KG1 (cell line): Measurements from ENCODE around the gene BCAS4.
"Not testable (repeated sequence)": the region's sequence is repeated elsewhere in the genome, so short reads cannot be mapped to it uniquely, and the experiment has no call there.

Experiments used
- DNase-seq: peaks from one replicate; lab custom pipeline; 2025; lab: John Stamatoyannopoulos, UW

The BCAS4 gene

DNA sequence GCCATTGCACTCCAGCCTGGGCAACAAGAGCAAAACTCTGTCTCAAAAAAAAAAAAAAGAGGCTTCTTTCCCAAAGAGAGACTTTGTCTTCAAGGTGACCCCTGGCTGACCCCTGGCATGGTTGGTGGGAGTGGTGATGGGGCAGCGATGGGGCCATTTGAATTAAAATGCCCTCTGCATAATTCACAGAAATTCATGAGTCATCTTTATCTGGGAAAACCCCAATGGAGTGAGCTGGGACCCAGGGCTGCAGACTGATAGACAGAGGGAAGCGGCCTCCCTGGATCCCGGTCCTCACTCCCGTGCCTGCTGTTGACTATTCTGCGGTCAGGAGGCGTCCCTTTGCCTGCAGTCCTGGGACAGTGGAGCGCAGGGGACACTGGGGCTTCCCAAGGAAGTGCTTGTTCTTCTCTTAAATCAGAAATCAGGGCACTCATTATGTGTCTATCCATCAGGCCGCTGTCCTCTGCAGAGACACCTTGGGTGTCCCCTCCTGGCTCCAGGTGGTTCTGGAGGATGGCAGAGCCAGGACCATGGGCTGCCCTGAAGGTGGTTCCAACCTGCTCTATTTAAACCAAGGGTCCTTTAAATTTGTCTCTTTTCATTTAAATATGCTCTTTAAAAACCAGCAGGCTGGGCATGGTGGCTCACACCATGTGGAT, 23.3 kb upstream of the BCAS4 start:
- not testable (repeated sequence) for DNase-seq

DNA sequence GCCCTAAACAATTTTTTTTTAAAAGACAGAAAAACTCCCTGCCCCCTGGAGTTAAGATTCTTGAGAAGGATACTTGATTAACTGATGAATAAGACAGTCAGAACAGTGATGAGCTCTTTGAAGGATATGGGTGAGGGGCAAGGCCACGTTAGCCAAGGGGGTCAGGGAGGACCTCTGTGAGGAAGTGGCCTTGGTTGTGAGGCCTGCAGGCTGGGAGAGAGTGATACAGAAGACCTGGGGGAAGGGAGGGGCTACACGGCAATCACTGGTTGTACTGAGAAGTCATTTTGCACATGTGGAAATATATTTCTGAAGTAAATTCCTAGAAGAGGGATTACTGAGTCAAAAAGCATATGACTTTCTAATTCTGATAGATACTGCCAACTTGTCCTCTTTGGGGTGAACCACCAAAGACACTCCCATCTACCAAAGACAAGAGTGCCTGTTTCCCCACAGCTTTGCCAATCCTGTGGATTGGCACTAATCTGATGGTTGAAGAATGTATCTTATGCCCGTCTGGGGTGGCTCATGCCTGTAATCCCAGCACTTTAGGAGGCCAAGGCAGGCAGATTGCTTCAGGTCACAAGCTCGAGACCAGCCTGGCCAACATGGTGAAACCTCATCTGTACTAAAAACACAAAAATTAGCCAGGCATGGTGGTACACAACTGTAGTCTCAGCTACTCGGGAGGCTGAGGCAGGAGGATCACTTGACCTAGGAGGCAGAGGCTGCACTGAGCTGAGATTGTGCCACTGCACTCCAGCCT, 22.3 kb upstream of the BCAS4 start:
- no peak for DNase-seq

DNA sequence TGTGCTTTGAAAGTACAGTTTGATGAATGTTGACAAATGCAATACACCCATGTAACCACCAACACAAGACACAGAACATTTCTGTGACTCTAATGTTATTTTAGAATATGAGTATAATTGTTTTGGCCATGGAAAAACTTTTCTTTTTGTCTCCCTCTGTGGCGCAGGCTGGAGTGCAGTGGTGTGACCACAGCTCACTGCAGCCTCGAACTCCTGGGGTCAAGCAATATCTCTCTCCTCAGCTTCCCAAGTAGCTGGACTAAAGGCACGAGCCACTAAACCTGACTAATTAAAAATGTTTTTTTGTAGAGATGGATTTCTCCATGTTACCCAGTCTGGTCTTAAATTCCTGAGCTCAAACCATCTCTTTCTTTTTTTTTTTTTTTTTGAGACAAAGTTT, 20.3 kb upstream of the BCAS4 start:
- no peak for DNase-seq

DNA sequence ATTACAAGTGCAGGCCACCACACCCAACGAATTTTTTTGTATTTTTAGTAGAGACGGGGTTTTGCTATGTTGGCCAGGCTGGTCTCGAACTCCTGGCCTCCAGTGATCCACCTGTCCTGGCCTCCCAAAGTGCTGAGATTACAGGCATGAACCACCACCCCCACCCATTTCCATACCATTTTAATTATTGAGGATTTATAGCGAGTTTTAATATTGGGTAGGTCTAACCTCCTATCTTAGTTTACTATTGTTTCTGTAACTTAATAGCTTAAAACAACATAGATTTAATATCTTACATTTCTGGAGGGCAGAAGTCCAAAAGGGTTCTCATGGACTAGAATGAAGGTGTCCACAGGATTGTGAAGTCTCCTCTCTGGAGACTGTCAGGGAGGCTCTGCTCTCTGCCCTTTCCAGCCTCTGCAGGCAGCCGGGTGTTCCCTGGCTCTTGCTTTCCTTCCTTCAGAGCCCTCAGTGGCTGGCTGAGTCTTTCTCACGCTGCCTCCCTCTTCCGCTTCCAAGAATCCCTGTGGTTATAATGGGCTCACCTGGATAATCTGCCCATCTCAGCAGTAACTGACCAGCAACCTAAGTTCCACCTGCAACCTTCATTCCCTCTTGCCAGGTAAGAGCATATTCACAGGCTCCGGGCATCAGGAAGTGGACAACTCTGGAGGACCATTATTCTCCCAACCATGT, 18.6 kb upstream of the BCAS4 start:
- no peak for DNase-seq

DNA sequence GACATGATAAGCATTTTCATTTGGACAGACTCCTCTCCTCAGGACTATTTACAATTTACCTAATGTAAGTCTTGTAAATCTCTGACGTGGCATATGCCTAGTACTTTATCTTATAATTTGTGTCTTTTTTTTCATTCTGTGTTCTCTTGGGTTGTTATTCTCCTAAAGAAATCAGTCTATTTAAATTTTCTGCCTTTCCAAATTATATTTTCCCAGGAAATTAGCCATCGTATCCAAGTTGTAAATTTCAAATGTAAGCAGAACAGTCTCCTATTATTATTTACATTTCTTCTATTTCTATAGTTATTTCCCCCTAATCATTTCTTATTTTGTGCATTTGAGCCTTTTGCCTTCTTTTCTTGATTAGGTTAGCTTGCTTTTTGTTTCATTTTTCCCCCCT, 17.5 kb upstream of the BCAS4 start:
- no peak for DNase-seq

DNA sequence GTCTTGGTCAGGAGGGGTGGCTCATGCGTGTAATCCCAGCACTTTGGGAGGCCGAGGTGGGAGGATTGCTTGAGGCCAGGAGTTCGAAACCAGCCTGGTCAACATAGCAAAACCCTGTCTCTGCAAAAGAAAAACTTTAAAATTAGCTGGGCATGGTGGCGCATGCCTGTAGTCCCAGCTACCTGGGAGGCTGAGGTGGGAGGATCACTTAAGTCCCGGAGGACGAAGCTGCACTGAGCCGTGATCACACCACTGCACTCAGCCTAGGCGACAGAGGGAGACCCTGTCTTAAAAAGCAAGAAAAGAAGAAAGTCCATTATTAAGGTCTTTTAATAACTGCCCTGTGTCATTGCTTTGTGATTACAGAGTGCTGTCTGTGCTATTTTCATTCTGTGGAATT, 15.9 kb upstream of the BCAS4 start:
- not testable (repeated sequence) for DNase-seq

DNA sequence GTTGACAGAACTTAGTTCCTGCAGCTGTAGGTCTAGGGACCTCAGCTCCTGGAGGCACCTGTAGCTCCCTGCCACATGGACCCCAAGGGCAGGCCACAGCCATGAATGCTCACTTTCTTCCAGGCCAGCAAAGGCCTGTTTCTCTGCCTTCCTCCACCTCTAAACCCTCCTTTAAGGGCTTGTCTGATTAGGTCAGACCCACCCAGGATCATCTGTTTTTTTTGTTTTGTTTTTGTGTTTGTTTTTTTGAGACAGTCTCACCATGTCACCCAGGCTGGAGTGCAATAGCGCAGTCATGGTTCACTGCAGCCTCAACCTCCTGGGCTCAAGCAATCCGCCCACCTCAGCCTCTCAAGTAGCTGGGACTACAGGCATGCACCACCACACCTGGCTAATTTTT, 11.5 kb upstream of the BCAS4 start:
- DNase-seq, result no peak

DNA sequence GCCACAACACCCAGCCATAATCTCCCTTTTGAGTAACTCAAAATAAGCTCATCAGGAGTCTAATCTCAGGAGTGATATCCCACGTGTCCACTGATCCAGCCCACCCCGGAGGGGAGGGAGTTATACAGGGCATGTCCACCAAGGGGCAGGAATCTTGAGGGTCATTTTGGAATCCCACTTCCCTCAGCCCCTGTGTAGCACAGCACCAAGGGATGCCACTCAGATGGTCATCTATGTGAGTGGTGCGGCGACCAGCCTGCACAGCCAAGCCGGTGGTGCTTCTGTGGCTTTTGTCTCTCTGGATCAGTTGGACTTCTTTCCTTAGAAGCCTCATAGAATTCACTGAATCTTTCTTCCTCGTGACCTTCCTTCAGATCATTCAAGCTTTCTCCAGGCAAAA, 11.0 kb upstream of the BCAS4 start:
- DNase-seq, result no peak

DNA sequence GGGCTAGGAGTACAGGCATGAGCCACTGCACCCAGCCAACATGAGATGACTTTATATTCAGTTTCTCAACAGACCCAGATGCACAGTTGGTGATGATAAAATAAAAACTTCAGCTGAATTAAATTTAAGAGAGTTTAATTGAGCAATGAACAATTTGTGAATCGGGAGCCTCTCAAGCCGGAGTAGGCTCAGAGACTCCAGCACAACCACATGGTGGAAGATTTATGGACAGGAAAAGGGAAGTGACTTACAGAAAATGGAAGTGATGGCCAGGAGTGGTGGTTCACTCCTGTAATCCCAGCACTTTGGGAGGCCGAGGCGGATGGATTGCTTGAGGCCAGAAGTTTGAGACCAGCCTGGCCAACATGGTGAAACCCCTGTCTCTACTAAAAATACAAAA, 10.4 kb upstream of the BCAS4 start:
- no peak for DNase-seq

DNA sequence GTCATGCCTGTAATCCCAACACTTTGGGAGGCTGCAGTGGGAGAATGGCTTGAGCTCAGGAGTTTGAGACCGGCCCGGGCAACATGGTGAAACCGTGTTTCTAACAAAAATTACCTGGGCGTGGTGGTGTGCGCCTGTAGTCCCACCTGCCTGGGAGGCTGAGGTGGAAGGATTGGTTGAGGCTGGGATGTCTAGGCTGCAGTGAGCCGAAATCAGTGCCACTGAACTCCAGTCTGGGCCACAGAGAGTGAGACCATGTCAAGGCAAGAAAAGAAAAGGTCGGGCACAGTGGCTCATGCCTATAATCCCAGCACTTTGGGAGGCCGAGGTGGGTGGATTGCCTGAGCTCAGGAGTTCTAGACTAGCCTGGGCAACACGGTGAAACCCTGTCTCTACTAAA, 8.2 kb upstream of the BCAS4 start:
- DNase-seq, result no peak

DNA sequence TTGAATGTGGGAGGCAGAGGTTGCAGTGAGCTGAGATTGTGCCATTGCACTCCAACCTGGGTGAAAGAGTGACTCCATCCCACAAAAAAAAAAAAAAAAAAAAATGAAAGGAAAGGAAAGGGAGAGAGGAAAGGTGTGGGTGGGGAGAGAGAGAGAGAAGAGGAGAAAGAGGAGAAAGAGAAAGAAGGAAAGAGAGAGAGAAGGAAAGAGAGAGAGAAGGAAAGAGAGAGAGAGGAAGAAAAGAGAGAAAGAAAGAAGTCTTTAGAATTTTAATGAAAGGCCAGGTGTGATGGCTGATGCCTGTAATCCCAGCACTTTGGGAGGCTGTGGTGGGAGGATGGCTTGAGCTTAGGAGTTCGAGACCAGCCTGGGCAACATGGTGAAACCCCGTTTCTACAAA, 7.7 kb upstream of the BCAS4 start:
- no peak for DNase-seq

DNA sequence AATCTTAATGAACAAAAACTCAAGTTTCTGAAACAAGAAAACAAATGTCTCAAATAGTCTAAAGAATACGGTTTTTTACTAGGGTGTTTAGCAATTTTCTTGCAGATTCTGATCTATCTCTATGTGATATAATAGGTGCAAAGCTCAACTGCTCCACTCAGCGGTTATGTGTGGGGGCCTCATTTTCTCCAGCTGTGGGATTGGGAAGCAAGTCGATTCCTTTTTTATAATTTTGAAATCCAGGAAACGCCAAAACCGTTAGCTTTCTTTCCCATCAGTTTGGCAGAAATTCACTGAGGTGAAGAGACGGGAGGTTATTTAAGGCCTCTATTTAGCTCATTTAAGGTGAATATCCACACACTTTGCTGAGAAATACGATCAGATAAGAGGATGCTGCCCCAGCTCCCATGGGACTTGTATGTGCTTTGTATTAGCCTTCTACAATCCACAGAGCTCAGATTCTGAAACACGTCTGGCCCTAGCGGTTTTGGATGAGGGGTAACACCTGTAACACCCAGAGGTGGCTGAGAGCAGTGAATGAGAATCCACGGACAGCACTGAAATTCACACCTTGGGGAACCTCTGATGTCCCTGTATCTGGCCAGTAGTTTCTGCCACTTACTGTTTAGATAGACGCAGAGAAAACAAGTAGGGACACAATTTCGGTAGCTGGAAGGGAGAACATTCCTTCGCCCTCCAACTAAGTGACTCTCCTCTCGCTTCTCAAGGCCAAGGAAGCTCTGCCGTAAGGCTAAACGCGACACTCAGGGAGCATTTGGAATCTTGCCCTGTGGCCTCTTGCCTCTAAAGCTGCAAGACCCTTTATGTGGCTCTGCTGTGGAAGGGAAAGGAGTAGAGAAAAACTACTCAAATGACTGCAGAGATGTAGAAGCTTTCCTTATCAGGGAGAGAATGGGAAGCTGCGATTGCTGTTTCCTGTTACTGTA, 6.5 kb upstream of the BCAS4 start:
- DNase-seq, result no peak

DNA sequence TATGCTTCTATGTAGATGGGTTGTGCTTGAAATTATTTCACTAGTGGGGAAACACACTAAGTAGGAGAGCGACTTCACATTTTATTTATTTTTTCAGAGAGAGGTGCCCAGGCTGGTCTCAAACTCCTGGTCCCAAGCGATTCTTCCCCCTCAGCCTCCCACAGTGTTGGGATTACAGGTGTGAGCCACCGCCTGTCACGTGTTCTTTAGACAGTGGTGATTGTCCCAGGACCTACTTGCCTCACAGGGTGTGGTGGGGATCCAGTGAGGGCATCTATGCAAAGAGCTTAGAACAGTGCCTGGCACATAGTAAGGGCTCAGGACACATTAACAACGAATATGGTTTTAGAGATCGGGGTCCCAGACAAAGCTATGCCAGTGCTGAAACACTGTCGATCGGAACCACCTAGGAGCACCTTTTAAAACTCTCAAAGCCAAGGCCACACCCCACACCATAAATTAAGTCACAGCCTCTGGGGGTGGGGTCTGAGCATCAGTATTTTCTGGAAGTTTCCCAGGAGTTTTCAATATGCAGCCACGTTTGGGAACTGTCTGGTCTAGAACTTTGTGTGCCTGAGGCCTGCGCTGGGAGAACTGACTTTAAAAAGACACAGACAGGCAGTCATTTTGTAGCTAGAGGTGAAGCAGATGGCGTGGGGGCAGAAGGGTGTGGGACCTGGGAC, 4.8 kb upstream of the BCAS4 start:
- no peak for DNase-seq

DNA sequence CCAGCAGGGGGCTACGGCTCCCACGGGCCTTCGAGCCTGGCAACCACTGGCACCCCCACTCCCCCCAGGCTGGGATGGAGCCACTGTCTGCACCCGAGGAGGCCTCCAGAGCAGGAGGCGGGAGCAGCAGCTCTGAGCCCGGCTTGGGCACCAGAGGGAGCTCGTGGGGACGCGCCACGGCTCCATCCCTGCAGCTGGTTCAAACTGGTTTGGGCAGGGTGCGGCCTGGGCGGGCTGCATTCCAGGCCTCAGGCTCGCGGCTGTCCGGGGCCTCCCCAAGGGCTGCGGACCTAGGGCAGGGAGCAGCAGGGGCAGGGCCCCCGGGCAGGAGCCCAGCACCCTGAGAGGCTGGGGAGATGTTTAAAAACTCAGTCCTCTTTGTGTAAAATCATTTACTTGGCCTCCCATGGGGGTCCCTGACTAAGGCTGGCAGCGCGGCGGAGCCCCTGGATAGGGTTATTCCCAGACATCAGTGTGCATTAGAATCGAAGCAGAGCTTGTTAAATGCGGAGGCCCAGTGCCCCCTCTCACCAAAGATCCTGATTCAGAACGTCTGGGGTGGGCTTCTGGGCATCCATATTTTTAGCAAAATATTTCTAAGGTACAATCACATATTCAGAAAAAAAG, 4.1 kb upstream of the BCAS4 start:
- DNase-seq, result peak; percentile 46

DNA sequence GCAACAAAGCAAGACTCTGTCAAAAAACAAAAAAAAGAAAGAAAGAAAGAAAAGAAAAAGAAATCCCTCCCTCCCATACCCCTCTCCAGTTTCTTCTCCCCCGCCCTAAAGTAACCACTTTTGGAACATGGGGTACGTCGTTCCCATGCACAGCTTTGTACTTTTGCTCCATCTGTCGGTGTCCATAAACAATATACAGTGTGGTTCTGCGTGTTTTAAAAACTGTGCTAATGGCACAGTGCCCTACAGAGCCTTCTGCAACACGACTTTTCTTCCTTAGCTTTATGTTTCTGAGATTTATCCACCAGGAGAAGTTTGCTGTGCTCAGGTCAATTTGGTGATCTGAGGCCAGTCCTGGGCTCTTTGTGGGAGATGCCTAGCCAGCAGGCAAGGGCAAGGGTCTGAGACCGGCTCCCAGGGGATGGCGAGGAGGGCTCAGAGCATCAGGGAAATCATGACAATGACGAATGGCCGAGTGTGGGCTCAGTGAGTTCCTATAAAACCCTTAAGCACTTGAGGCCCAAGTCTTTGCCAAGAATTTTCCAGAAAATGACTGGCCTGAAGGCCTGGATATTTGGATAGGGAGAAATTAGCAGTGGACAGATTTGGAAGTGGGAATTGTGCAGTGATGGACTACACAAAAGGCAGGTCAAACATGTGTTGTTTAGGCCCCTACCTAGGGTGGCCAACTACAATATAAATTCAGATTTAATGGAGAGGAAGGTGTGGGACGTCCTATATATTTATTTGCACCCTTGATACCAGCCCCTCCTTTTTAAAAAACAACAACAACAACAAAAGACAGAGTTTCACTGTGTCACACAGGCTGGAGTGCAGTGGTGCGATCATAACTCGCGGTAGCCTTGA, 1.9 kb upstream of the BCAS4 start:
- DNase-seq, result no peak

DNA sequence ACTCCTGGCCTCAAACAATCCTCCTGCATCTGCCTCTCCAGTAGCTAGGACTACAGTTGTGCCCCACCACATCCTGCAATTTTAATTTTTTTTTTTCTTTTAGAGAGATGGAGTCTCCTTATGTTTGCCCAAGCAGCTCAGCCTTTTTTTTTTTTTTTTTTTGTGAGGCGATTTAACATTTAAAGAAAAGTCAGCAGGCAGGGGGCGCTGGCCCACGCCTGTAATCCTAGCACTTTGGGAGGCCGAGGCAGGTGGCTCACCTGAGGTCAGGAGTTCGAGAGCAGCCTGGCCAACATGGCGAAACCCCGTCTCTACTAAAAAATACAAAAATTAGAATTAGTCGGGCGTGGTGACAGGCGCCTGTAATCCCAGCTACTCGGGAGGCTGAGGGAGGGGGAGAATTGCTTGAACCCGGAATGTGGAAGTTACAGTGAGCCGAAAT, 1.3 kb upstream of the BCAS4 start:
- peak; percentile 18 for DNase-seq

DNA sequence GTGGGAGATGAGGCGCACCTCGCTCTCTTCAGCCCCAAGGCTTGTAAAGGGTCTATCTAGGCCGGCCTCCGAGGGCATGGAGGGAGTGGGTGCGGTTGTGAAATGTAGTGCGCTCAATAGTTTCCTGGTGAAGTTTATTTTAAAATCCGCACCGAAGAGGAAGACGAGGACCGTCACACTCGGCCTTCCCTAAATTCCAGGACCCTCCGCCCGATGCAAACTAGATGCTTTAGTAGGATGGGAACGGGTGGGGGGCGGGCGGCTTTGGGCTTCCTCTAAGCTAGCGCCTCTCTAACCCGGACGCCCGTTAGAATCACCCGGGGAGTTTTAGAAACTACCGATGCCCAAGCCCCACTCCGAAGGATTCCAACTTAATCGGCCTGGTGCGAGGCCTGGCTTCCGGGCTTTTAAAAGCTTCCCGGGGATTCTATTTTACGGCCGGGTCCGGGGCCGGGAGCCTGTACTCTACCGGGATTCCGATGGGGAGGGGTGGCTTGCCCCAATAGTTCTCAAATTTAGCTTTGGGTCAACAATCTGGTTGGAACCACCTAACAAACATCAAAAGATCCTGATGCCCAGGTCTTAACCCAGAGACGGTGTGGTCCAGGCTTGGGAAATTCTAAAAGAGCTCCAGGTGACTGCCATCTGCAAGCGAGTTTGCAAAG, 548 bp upstream of the BCAS4 start:
- no peak for DNase-seq

DNA sequence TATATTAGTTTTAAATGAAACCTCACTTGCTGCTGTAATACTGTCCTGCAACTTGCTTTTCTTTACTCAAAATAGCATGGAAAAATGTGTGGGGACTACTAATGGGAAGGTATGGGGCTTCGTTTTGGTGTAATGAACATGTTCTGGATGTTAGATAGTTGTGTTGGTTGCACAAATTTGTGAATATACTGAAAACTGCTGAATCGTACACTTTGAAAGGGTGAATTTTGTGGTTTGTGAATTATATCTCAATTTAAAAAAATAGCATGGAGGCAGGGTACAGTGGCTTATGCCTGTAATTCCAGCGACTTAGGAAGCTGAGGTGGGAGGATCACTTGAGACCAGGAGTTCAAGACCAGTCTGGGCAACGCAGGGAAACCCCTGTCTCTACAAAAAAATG, 2.3 kb downstream of the BCAS4 start:
- DNase-seq, result no peak

DNA sequence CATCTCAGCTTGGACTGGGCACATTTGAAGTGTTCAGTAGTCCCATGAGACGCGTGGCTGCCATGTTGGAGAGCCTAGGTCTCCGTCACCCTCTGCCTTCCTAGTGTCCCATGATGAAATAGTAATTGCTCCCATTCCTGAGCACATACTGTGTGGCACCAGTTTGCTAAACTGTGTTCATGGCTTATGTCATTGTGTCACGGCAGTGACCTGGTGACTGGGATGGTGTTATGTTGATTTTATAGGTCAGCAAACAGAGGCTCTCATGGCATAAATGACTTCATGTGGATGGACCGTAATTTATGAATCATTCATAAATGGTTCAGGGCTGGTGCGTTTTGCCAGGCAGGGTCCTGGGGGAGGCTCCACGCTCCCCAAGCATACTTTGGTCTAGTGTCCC, 3.8 kb downstream of the BCAS4 start:
- no peak for DNase-seq
